GM10248 (cell line): ENCODE data around the gene PDS5B.

Experiments
- CTCF ChIA-PET: fragments of 300-600 bp; sonication (Branson Sonifier 250); formaldehyde crosslinking; extraction: SDS; loops from one replicate; lab custom pipeline; 2021; ENCODE audit warnings: antibody characterized with exemption; lab: Yijun Ruan, JAX
- POLR2A ChIA-PET: fragments of 350-650 bp; sonication (Branson Sonifier 250); formaldehyde crosslinking; extraction: SDS; loops from one replicate; lab custom pipeline; 2020; ENCODE audit warnings: antibody characterized with exemption; lab: Yijun Ruan, JAX
- DNase-seq: peaks from one replicate; pipeline ENCODE4 v3.0.0; 2012; ENCODE audit errors: extremely low spot score
- TF ChIP-seq, protein P1 (sequence below): IDR thresholded peaks from 2 replicates; pipeline ENCODE4 v1.5.1; 2012; ENCODE audit warnings: mild to moderate bottlenecking, low read depth; ENCODE audit errors: extremely low read depth, missing control alignments, control extremely low read depth

Gene PDS5B

DNA sequence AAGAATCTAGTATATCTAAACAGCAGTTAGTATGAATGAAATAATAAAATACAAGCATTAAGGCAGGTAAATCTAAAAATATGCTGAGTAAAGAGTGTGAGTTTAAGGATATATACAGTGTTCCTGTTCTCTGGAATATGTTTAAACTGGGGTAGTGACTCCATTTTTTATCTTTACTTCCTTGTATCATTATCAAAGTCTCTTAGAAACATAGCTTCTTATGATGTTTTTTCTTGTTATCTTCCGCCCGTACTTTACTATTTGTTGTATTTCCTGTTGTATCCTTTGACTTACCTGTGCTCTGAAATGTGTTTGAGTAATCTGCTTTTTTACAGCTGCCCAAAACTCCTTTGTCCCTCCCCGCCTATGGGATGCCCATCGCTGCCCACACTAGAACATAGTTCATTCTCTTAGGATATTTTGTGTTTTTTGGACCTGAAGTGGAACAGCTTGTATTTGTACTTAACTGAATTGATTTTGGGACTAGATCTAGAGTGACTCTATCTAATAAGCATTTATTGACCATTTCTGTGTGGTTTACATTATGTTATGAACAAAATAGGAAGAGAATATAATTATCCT lies 80.8 kb downstream of the PDS5B start:
- CTCF ChIA-PET: interaction anchor here (3.6 to 7.5 kb wide), 2 partner anchors 8 to 16 kb away, joined by 30 to 82 read pairs; no protein-coding TSS in a partner anchor
- POLR2A ChIA-PET: no interaction called here
- no peak for DNase-seq
- TF ChIP-seq, protein P1, sequence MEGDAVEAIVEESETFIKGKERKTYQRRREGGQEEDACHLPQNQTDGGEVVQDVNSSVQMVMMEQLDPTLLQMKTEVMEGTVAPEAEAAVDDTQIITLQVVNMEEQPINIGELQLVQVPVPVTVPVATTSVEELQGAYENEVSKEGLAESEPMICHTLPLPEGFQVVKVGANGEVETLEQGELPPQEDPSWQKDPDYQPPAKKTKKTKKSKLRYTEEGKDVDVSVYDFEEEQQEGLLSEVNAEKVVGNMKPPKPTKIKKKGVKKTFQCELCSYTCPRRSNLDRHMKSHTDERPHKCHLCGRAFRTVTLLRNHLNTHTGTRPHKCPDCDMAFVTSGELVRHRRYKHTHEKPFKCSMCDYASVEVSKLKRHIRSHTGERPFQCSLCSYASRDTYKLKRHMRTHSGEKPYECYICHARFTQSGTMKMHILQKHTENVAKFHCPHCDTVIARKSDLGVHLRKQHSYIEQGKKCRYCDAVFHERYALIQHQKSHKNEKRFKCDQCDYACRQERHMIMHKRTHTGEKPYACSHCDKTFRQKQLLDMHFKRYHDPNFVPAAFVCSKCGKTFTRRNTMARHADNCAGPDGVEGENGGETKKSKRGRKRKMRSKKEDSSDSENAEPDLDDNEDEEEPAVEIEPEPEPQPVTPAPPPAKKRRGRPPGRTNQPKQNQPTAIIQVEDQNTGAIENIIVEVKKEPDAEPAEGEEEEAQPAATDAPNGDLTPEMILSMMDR: no peak

DNA sequence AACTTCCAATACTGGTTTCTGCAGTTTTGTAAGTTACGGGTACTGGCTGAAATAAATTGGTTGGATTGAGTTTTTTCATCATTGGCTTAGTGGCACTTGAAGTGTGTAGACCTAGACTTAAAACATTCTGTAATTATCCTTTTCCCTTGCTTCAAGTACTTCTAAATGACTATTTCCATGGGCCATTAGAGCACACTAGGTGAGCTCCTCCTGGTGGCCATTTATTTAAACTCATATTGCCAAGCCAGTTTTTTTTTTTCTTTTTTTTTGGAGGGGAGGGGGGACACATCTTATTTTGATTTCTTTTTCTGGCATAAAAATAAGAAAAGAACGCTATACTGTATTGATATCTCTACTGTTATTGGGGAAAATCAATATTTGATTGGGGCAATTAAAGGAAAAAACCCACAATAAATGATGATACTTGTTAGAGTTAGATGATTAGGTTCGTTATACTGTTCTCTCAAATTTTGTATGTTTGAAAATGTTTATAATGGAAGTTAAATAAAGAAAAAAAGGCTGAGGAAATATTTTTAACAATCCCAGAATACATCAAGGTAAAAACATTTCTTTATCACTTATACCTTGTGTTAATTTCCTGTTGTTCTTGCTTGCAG lies 82.9 kb downstream of the PDS5B start:
- DNase-seq: peak; percentile 11
- CTCF ChIA-PET: interaction anchor here (0.6 to 7.5 kb wide), 21 partner anchors 10 to 662 kb away, joined by 3 to 82 read pairs (median 5); partner anchors contain the start of gene PDS5B
- POLR2A ChIA-PET: interaction anchor here (0.6 kb wide), 1 partner anchor 24 kb away, joined by 5 read pairs; no protein-coding TSS in a partner anchor

DNA sequence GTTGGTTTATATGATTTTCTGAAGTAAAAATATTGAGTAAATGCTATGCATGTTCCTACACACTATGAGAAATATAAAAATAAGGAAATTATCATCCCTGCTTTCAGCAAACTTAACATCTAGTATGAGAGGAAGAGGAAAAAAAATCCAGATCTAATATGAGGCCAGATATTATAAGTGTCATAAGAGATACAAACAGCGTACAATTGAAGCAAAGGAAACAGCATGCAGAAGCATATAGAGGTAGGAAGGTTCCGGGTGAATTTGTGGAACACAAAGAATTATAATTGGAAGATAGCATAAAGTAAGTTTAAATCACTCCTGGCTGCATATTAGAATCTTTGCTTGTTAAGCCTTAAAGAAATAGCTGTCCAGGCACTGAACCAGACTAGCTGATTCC lies 88.3 kb downstream of the PDS5B start:
- TF ChIP-seq, protein P1: no peak
- ChIA-PET CTCF (interaction anchor here (1.8 to 1.9 kb wide), 2 partner anchors 16 to 24 kb away, joined by 4 to 7 read pairs; no protein-coding TSS in a partner anchor), POLR2A (no interaction called here)
- no peak for DNase-seq

More for the DNA sequence above, 82.9 kb downstream of the PDS5B start:
- TF ChIP-seq, protein P1: peak; percentile 48

DNA sequence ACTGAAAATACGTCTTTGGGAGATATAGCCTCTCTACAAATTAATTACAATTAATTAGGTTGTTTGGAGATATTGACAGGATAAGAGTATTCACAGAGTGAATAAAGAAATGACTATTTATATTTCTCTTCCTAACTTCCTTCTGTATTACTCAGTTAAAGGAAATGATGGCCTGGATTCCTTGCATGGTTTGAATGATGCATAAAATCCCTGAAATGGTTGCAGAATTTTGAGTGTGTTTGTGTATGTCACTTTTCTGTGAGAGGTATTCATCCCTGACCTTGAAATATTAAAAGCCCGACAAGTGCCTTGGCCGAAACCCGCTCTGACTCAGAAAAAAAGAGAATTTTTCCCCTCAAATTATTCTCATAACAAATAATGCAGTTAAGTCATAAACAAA lies 90.0 kb downstream of the PDS5B start:
- CTCF ChIA-PET: interaction anchor here (1.4 kb wide), 1 partner anchor 25 kb away, joined by 3 read pairs; no protein-coding TSS in a partner anchor
- TF ChIP-seq, protein P1: no peak
- no peak for DNase-seq
- POLR2A ChIA-PET: no interaction called here

DNA sequence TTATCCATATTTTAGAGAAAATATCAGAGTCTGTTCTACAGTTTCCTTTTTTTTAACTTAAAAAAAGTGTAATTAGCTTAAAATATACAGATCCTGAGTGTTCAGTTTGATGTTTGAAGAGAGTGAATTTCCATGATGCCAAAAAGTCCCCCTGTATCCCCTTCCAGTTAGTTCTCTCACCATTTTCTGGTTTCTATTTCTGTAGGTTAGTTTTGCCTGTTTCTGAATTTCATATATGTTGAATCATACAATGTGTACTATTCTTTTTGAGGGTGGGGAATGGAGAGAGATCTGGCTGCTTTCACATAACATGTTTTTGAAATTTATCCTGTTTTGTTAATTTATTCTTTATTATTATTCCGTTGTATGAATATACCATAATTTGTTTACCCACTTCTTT lies 95.9 kb downstream of the PDS5B start:
- ChIA-PET POLR2A (no interaction called here), CTCF (interaction anchor here (1.3 to 2.0 kb wide), 2 partner anchors 11 to 14 kb away, joined by 5 to 7 read pairs; no protein-coding TSS in a partner anchor)
- DNase-seq: no peak
- TF ChIP-seq, protein P1: no peak

DNA sequence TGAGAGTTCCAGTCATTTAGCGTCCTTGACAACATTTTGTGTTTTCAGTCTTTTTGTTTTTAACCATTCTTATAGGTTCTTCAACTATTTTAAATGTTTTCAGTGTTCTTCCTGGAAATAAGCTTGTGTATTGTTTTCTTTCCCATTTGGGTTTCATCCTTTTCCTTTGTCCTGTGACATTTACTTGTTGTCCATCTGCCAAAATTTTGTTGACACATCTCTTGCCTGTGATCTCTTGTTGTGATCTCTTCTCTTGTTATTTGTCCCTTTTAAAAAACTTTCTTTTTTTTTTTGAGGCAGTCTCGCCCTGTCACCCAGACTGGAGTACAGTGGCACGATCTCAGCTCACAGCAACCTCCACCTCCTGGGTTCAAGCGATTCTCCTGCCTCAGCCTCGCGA lies 96.5 kb downstream of the PDS5B start:
- DNase-seq: no peak
- ChIA-PET CTCF (interaction anchor here (2.0 kb wide), 1 partner anchor 12 kb away, joined by 7 read pairs; no protein-coding TSS in a partner anchor), POLR2A (no interaction called here)
- TF ChIP-seq, protein P1: no peak
